RWPE2 (cell line): ENCODE data around the gene B4GALT2.

Source experiments
- ATAC-seq: fragments of 200-7000 bp; cut with Tn5 transposase; 3 replicates; pipeline ENCODE4 v1.9.1; 2021; ENCODE audit warnings: low read depth
- DNase-seq: peaks from one replicate; pipeline ENCODE4 v3.0.0-alpha.2; 2020; ENCODE audit warnings: low spot score
- H3K27ac ChIP-seq: fragments of 450-650 bp; 2 replicates; pipeline ENCODE4 v1.5.1; 2017; ENCODE audit warnings: mild to moderate bottlenecking; ENCODE audit not compliant: poor library complexity, severe bottlenecking
- H3K27me3 ChIP-seq: fragments of 250-450 bp; sonication (Bioruptor Pico); 2 replicates; pipeline ENCODE4 v1.5.1; 2021; ENCODE audit warnings: mild to moderate bottlenecking, moderate library complexity; ENCODE audit not compliant: insufficient read depth, poor library complexity, severe bottlenecking
- H3K36me3 ChIP-seq: fragments of 250-450 bp; sonication (Bioruptor Pico); 2 replicates; pipeline ENCODE4 v1.5.1; 2020; ENCODE audit warnings: low read depth, mild to moderate bottlenecking, moderate library complexity
- H3K4me1 ChIP-seq: fragments of 250-450 bp; sonication (Bioruptor Pico); 2 replicates; pipeline ENCODE4 v1.5.1; 2021; ENCODE audit warnings: mild to moderate bottlenecking, moderate library complexity; ENCODE audit not compliant: insufficient read depth, poor library complexity, severe bottlenecking
- H3K4me3 ChIP-seq: fragments of 250-450 bp; sonication (Bioruptor Pico); 2 replicates; pipeline ENCODE4 v1.5.1; 2021; ENCODE audit warnings: mild to moderate bottlenecking, moderate library complexity; ENCODE audit not compliant: severe bottlenecking
- H3K9me3 ChIP-seq: fragments of 250-450 bp; sonication (Bioruptor Pico); 2 replicates; pipeline ENCODE4 v1.5.1; 2021; ENCODE audit warnings: mild to moderate bottlenecking, moderate library complexity; ENCODE audit not compliant: severe bottlenecking
- TF ChIP-seq, protein P1 (sequence below): fragments of 450-650 bp; IDR thresholded peaks from one replicate; pipeline ENCODE4 v1.5.1; 2017; ENCODE audit warnings: mild to moderate bottlenecking, moderate library complexity; ENCODE audit not compliant: poor library complexity, severe bottlenecking

B4GALT2 gene

DNA sequence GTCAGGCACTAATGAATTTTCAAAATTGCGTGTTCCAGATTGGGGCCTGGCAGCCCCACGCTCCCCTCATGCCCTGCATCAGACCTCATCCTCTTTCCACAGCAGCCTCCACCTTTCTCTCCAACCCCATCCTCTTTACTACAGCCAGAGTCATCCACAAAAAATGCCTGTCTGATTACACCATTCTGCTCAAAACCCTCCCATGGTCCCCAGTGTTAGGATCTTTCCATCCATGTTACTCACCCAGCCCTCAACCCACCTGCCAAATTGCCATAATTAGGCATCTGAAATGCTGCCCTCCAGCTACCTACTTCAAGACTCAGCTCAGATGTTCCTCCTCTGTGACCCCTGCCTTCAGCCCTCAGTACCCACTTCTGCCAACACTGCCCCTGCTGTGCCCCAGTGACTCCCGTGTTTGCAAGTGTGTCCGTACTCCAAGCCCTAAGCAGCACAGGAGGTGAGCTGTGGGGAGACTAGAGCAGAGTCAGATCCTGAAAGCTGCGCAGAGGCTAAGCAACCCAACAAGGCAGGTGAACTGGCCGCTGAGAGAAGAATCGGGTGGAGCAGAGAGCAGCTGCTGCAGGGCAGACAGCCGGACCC is 46.1 kb upstream of the B4GALT2 start:
- Histone ChIP-seq H3K36me3 (peaks cover 13% of the 10 kb centered on the region), H3K9me3 (no peaks in the 10 kb centered on the region), H3K27ac (peak overlapping the region; percentile 82), H3K27me3 (no peaks in the 10 kb centered on the region), H3K4me1 (peaks cover 53% of the 10 kb centered on the region), H3K4me3 (peak overlapping the region; percentile 46)
- TF ChIP-seq, protein P1, sequence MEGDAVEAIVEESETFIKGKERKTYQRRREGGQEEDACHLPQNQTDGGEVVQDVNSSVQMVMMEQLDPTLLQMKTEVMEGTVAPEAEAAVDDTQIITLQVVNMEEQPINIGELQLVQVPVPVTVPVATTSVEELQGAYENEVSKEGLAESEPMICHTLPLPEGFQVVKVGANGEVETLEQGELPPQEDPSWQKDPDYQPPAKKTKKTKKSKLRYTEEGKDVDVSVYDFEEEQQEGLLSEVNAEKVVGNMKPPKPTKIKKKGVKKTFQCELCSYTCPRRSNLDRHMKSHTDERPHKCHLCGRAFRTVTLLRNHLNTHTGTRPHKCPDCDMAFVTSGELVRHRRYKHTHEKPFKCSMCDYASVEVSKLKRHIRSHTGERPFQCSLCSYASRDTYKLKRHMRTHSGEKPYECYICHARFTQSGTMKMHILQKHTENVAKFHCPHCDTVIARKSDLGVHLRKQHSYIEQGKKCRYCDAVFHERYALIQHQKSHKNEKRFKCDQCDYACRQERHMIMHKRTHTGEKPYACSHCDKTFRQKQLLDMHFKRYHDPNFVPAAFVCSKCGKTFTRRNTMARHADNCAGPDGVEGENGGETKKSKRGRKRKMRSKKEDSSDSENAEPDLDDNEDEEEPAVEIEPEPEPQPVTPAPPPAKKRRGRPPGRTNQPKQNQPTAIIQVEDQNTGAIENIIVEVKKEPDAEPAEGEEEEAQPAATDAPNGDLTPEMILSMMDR = no peak
- DNase-seq (no peak), ATAC-seq (peak; percentile 32)

DNA sequence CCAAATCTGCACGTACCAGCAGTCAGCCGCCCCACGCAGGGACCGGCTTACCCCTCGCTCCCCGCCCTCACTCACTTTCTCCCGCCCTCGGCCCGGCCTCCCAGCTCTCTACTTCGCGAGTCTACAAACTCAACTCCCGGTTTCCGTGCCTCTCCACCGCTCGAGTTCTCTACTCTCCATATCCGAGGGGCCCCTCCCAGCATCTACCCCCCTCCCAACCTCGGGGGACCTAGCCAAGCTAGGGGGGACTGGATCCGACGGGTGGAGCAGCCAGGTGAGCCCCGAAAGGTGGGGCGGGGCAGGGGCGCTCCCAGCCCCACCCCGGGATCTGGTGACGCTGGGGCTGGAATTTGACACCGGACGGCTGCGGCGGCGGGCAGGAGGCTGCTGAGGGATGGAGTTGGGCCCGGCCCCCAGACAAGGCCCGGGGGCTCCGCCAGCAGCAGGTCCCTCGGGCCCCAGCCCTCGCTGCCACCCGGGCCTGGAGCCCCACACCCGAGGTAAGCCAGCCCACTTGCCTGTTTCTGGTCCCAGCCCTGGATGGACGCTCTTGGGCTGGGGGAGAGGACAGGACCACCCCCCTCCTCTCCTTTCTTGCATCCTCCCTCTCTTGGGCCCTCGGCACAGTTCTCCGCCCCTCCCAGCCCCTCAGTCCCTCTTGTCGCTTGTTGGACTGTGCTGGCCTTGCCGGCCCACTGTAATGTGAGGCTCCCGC is 45.5 kb upstream of the B4GALT2 start, which contains the start of gene ARTN:
Gene ARTN, plus strand, starts transcription at position 416 of the 715 bp plus-strand sequence. CDS start 1,856 bp downstream, outside the sequence.
- ATAC-seq (peak; percentile 21), DNase-seq (no peak)
- Histone ChIP-seq H3K4me3 (peak within 1 kb of the TSS; percentile 46), H3K36me3 (peaks cover 16% of the 10 kb centered on the region), H3K27ac (peak within 1 kb of the TSS; percentile 82), H3K9me3 (no peaks in the 10 kb centered on the region), H3K27me3 (no peaks in the 10 kb centered on the region), H3K4me1 (peaks cover 53% of the 10 kb centered on the region)
- TF ChIP-seq, protein P1 = no peak

DNA sequence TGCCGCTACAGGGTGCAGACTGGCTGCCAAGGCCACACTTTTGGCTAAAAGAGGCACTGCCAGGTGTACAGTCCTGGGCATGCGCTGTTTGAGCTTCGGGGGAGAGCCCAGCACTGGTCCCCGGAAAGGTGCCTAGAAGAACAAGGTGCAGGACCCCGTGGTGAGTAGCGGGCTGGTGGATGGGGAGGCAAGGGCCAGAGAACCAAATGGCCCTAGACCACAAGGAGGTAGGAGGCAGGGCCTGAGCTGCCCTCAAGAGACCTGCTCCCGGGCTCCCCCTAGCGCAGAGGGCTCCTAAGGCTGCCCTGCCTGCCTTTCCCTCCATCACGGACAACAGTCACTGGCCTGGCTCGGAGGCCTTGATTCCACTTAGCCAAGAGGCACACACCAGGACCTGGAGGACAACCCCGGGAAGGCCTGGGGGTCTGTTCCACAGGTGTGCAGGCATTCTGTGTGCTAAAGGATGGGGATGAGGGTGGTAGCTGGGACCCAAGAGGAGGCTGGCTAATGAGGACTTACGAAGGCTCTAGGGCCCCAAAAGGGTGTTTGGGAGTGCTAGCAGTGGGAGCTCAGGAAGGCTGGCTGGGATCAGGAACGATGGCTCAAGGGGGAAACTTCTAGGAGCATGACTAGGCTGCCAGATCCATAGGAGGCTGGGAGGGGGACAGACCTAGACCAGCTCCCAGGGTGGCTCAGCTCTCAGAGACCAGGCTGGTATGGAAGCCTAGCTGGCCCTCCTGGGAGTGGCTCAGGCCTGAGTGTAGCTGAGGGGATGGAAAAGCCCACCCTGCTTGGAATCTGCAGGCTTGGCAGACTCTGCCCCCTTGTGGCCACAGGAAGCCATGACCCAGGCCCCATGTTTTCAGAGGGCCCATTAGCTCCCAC is 44.7 kb upstream of the B4GALT2 start:
- H3K4me1 ChIP-seq = peaks cover 48% of the 10 kb centered on the region
- H3K27me3 ChIP-seq = no peaks in the 10 kb centered on the region
- DNase-seq (no peak), ATAC-seq (peak; percentile 26)
- H3K36me3 ChIP-seq = peaks cover 16% of the 10 kb centered on the region
- no peaks in the 10 kb centered on the region for H3K9me3 ChIP-seq
- peak overlapping the region; percentile 82 for H3K27ac ChIP-seq
- peak overlapping the region; percentile 46 for H3K4me3 ChIP-seq
- TF ChIP-seq, protein P1 = peak; percentile 96

DNA sequence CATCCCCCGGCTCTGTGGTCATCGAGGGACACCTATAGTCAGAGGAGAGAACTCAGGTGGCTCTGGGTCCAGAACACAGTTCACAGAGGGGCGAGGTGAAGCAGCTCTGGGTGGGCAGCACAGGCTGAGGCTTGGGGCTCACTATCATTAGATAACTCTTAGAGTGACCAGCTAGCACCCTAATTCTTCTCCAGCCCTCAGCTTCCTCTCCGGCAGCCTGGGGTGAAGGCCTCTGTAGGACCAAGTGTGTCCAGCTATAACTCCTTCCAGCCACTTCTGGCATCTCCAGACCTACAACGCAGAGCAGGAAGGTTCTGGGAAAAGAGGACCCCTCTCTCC is 44.1 kb upstream of the B4GALT2 start:
- H3K4me1 ChIP-seq = peaks cover 42% of the 10 kb centered on the region
- H3K36me3 ChIP-seq = peaks cover 16% of the 10 kb centered on the region
- ATAC-seq = no peak
- TF ChIP-seq, protein P1 = peak; percentile 59
- H3K27ac ChIP-seq = peak overlapping the region; percentile 82
- H3K9me3 ChIP-seq = no peaks in the 10 kb centered on the region
- no peak for DNase-seq
- peak overlapping the region; percentile 46 for H3K4me3 ChIP-seq
- H3K27me3 ChIP-seq = no peaks in the 10 kb centered on the region
